ENCODE data around the gene MAGEB5. TPM values are rescaled to one million over a fixed set of nuclear protein-coding genes. Genes with fewer than 3 reads are reported as not detected.

MAGEB5 gene
- total RNA-seq, 4 donors from 2014 or later, result not detected

DNA sequence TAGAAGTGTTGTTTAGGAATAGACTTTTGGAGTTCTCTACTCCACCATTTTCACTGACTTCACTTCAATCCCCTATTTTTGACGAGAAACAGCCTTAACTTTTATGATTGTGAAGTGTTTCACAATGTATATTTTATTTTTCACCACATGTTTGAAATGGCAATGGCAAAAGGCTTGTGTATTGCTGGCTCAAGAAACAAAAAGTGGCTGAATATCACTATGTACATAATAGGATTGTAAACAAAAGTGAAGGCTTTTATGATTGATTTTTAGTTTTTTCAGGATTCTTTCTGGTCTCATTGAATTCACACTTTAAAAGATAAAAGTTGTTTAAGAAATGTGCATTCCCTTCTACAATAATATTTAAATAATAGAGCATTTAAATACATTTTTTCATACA, 18.2 kb downstream of the MAGEB5 start:
- H3K4me1 ChIP-seq, result no peaks in the 10 kb centered on the region
- no peaks in the 10 kb centered on the region for H3K36me3 ChIP-seq
- WGBS, result 39% methylated on average over 1 of the region's 1 CpG
- H3K9me3 ChIP-seq, result no peaks in the 10 kb centered on the region
- H3K27ac ChIP-seq (replicated peaks in 1 of 4), result no peak overlapping the region
- no peak overlapping the region for H3K4me3 ChIP-seq
- DNase-seq (ENCODE audit: extremely low spot score), result no peak
- no peaks in the 10 kb centered on the region for H3K27me3 ChIP-seq
- TF ChIP-seq EP300 (IDR thresholded peaks at IDR 0.05) (no peak), POLR2AphosphoS5 (IDR thresholded peaks at IDR 0.05) (no peak), POLR2A (IDR thresholded peaks at IDR 0.05; ENCODE audit: low read depth) (no peak)
- TF ChIP-seq, protein P1, sequence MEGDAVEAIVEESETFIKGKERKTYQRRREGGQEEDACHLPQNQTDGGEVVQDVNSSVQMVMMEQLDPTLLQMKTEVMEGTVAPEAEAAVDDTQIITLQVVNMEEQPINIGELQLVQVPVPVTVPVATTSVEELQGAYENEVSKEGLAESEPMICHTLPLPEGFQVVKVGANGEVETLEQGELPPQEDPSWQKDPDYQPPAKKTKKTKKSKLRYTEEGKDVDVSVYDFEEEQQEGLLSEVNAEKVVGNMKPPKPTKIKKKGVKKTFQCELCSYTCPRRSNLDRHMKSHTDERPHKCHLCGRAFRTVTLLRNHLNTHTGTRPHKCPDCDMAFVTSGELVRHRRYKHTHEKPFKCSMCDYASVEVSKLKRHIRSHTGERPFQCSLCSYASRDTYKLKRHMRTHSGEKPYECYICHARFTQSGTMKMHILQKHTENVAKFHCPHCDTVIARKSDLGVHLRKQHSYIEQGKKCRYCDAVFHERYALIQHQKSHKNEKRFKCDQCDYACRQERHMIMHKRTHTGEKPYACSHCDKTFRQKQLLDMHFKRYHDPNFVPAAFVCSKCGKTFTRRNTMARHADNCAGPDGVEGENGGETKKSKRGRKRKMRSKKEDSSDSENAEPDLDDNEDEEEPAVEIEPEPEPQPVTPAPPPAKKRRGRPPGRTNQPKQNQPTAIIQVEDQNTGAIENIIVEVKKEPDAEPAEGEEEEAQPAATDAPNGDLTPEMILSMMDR (IDR thresholded peaks at IDR 0.05), result no peak
- intact Hi-C loops (cut with DNase I), result no loop called here

DNA sequence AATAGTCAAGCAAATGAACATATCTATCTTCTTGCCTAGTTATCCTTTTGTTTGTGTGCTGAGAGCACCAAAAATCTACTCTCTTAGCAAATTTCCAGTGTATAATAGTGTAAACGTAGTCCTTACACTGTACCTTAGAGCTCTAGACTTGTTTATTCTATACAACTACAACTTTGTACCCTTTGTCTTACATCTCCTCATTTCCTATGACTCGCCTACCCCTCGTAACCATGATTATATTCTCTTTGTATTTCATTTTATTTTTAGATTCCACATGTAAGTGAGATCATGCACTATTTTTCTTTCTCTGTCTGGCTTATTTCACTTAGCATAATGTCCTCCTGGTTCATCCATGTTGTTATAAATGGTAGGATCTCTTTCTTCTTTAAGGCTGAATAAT, 37.6 kb downstream of the MAGEB5 start:
- Histone ChIP-seq H3K27ac (replicated peaks in 1 of 4) (no peak overlapping the region), H3K9me3 (no peaks in the 10 kb centered on the region), H3K4me1 (no peaks in the 10 kb centered on the region), H3K4me3 (no peak overlapping the region), H3K27me3 (no peaks in the 10 kb centered on the region), H3K36me3 (no peaks in the 10 kb centered on the region)
- no peak for DNase-seq (ENCODE audit: extremely low spot score)
- TF ChIP-seq, protein P1 (IDR thresholded peaks at IDR 0.05), result no peak
- TF ChIP-seq POLR2A (IDR thresholded peaks at IDR 0.05; ENCODE audit: low read depth), result no peak
- no peak for TF ChIP-seq EP300 (IDR thresholded peaks at IDR 0.05)
- TF ChIP-seq POLR2AphosphoS5 (IDR thresholded peaks at IDR 0.05), result no peak
- 55% methylated on average over 3 of the region's 3 CpGs for WGBS
- intact Hi-C loops (cut with DNase I), result no loop called here

DNA sequence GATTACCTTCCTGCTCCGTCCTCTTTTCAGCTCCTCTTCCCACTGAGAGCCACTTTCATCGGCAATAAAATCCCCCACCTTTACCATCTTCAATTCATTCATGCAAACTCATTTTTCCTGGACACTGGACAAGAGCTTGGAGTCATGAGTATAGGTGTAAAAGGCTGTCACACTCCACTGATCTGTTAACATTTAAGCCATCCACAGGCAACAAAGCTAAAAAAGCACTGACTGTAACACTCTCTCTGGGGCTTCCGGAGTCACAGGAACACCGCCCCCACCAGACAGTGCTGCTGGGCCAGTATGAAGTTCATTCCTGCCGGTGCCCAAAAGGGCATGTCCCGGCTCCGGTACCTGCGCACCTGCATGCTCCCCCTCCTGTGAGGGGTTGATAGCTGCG, 38.5 kb downstream of the MAGEB5 start:
- no peaks in the 10 kb centered on the region for H3K9me3 ChIP-seq
- H3K27ac ChIP-seq (replicated peaks in 1 of 4), result no peak overlapping the region
- H3K4me1 ChIP-seq, result no peaks in the 10 kb centered on the region
- no peak for DNase-seq (ENCODE audit: extremely low spot score)
- 70% methylated on average over 6 of the region's 9 CpGs for WGBS
- no peaks in the 10 kb centered on the region for H3K27me3 ChIP-seq
- no peaks in the 10 kb centered on the region for H3K36me3 ChIP-seq
- intact Hi-C loops (cut with DNase I), result no loop called here
- no peak overlapping the region for H3K4me3 ChIP-seq
- TF ChIP-seq POLR2A (IDR thresholded peaks at IDR 0.05; ENCODE audit: low read depth), result no peak
- no peak for TF ChIP-seq EP300 (IDR thresholded peaks at IDR 0.05)
- TF ChIP-seq, protein P1 (IDR thresholded peaks at IDR 0.05), result no peak
- TF ChIP-seq POLR2AphosphoS5 (IDR thresholded peaks at IDR 0.05), result no peak

DNA sequence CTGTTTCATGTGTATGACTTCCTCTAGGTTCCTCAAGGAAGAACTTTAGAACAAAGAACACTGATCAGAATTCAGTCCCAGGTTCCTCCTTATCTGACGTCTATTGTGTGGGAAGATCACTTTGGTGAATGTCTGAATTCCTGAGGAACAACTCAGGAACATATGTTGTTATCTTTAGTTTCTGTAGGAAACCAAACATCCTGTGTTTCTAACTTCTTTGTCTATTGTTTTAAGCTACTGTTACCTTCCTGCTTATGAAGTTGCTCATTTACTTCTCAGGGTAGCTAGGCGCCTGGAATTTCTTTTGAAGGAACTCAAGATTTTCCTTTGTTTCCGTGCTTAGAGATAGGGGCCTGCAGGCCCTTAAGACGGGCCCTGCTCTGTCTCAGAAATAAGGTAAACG, 46.2 kb downstream of the MAGEB5 start:
- no peaks in the 10 kb centered on the region for H3K9me3 ChIP-seq
- WGBS, result 52% methylated on average over 5 of the region's 5 CpGs
- DNase-seq (ENCODE audit: extremely low spot score), result no peak
- TF ChIP-seq POLR2AphosphoS5 (IDR thresholded peaks at IDR 0.05) (no peak), POLR2A (IDR thresholded peaks at IDR 0.05; ENCODE audit: low read depth) (no peak), EP300 (IDR thresholded peaks at IDR 0.05) (no peak)
- TF ChIP-seq, protein P1 (IDR thresholded peaks at IDR 0.05), result no peak
- no peak overlapping the region for H3K27ac ChIP-seq (replicated peaks in 1 of 4)
- no peaks in the 10 kb centered on the region for H3K36me3 ChIP-seq
- intact Hi-C loops (cut with DNase I), result no loop called here
- no peaks in the 10 kb centered on the region for H3K27me3 ChIP-seq
- H3K4me3 ChIP-seq, result no peak overlapping the region
- no peaks in the 10 kb centered on the region for H3K4me1 ChIP-seq

Other genes starting within 250 kb of the MAGEB5 start
- gene MAGEB18, start 77.8 kb upstream of the MAGEB5 start, total RNA-seq, result not detected
- gene MAGEB6B, start 55.6 kb upstream of the MAGEB5 start, total RNA-seq, result not detected
- gene MAGEB6, start 23.7 kb upstream of the MAGEB5 start, total RNA-seq, result not detected

All from esophagus muscularis mucosa (tissue), 4 donors.